COLO668 (cell line): Measurements from ENCODE around the gene MAPK1.
"Not testable (repeated sequence)": the region's sequence is repeated elsewhere in the genome, so short reads cannot be mapped to it uniquely, and the experiment has no call there.

Source experiments
- DNase-seq: peaks from one replicate; lab custom pipeline; 2025; ENCODE audit not compliant: unreplicated experiment; lab: John Stamatoyannopoulos, UW

MAPK1 gene

DNA sequence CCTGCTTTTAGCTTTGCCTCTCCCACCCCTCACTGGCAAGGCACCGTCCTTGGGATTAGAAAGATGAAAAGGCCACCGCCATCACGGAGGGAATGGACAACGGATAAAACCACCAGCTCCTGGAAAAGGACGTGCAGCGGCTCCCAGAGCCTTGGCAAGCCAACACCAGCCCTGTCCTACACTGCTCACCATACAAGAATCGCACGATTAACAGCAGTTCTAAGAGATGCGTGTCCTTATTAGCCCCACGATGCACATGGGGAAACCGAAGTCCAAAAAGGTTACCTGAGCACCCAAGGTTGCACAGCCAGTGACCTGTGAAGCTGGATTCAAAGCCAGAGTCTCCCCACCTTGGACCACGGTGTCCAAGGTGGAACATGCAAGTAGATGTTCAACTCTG is 139.2 kb downstream of the MAPK1 start:
- DNase-seq = no peak

DNA sequence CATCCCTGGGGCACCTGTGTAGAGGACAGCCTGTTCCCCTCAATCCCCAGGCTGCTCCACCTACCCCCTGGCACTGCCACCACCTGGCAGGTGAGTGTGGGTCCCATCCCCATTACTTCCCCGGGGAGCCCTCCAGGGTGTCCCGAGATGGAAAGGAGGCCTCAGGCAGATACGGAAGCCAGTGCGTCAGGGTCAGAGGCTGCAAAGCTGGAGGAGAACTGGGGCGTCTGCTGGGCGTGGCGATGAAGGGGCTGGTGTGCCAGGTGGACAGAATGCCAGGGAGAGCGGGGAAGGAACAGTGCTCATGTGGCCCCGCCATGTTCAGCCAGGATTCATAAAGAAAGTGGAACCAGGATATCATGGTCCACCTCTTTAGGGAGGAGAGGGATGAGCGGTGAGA is 139.7 kb downstream of the MAPK1 start:
- DNase-seq = no peak

DNA sequence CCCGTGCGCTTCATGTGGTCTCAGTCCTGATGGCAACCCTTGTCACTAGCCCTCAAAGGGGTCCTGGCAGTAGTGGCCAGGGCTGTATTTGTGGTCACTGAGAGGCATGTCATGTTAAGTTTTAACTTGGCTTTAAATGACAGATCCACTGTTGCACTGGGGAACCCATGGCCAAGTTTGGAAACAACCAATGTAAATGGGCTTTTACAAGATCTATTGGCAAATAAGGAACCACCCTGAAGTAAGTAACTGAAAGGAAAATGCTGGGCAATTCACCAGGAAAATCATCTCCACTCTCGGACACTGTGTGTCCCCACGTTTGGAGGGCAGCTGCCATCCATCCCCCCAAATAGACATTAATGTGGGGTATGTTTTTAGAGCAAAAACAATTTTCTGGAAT is 140.3 kb downstream of the MAPK1 start:
- DNase-seq = no peak

DNA sequence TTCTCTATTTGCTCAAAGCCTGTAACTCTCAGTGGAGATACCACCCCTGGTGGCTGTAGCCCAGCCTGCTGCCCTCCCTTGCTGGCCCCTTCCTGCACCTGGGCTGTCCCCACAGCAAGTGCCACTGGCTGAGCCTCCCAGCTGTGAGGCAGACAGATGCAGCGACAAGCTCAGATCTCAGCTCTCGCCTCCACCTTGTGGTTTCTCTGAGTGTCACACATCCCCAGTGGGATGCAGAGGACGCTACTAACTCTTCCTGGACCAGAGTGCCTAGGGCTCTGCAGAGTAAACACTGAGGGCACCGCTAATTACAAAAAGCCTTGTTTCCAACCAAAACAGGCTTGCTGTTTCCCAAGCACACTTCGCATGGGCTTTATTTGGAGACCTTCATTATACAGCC is 140.8 kb downstream of the MAPK1 start:
- DNase-seq = peak; percentile 64

DNA sequence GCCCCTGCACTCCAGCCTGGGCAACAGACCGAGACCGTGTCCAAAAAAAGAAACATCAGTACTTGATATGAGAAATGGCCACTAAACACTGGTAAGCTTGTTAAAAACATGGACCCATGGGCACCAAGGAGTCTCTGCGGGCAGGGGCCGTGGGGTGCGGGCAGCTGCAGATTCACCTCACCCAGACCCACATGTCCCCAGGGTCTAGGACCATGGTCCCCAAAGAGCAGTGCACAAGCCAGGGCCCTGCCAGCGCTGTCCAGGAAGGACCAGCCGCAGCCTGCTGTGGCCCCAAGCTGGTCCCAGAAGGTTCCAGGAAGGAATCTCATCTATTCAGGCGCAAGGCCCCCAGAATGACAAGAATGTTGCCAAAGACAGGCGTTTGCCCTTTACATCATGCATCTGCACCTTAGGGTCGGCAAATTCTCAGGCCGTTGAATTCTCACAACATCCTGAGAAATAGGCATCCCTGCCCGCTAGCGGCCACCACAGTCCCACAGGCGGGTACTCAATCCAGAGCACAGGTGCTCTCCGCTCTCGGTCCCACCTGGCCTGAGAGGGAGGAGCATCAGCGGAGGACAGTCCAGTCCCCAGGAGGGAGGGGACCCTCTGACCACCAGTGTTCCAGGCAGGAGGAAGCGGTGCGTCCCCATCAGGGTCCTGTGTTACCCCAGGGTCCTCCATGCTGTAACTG is 141.3 kb downstream of the MAPK1 start:
- DNase-seq = no peak

DNA sequence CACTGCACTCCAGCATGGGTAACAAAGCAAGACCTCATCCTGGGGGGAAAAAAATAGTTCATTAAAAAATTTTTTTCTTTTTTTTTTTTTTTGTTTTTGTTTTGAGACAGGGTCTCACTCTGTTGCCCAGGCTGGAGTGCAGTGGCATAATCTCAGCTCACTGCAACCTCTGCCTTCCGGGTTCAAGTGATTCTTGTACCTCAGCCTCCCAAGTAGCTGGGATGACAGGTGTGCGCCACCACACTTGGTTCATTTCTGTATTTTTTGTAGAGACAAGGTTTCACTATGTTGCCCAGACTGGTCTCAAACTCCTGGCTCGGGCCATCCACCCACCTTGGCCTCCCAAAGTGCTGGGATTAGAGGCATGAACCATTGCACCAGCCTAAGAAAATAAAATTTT is 142.9 kb downstream of the MAPK1 start:
- DNase-seq = not testable (repeated sequence)

DNA sequence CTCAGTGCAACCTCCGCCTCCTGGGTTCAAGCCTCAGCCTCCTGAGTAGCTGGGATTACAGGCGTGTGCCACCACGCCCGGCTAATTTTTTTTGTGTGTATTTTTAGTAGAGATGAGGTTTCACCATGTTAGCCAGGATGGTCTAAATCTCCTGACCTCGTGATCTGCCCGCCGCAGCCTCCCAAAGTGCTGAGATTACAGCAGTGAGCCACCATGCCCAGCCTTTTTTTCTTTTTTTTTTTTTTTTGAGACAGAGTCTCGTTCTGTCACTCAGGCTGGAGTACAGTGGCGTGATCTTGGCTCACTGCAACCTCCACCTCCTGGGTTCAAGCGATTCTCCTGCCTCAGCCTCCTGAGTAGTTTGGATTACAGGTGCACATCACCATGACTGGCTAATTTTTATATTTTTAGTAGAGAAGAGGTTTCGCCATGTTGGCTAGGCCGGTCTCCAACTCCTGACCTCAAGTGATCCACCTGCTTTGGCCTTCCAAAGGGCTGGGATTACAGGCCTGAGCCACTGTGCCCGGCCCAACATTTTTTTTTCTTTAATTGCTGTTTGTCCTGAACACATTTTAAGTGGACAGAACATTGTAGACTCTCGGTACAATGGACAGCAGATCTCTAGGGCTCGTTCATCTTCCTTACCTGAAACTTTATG is 146.1 kb downstream of the MAPK1 start:
- DNase-seq = not testable (repeated sequence)

DNA sequence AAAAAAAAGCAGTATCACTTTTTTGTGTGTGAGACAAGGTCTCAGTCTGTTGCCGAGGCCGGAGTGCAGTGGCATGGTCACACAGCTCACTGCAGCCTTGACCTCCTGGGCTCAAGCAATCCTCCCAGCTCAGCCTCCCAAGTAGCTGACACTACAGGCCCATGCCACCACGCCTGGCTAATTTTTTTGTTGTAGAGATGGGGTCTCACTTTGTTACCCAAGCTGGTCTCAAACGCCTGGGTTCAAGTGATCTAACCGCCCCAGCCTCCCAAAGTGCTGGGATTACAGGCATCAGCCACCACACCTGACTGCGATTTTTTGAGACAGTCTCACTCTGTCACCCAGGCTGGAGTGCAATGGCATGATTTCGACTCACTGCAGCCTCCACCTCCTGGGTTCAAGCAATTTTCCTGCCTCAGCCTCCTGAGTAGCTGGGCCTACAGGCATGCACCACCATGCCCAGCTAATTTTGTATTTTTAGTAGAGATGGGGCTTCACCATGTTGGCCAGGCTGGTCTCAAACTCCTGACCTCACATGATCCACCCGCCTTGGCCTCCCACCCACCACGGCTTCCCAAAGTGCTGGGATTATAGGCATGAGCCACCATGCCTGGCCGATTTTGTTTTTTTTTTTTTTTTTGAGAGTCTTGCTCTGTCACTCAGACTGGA is 147.1 kb downstream of the MAPK1 start:
- DNase-seq = not testable (repeated sequence)

DNA sequence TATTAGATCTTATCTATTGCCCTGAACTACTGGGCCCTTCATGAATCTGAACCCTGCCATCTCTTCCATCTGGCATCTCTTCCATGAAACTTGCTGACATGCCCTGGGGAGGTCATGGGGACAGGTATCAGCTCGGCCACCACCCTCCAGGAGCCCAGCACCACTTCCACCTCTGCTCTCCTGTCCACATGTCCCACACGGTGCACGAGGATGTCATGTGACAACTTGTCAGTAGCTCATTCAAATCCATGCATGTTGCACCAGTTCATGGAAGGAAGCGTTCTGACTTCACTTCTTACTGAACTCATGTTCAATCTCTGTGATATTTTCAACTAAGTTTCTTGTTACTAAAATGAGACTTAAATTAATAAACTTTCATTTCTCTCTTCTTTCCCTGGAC is 148.4 kb downstream of the MAPK1 start:
- no peak for DNase-seq

DNA sequence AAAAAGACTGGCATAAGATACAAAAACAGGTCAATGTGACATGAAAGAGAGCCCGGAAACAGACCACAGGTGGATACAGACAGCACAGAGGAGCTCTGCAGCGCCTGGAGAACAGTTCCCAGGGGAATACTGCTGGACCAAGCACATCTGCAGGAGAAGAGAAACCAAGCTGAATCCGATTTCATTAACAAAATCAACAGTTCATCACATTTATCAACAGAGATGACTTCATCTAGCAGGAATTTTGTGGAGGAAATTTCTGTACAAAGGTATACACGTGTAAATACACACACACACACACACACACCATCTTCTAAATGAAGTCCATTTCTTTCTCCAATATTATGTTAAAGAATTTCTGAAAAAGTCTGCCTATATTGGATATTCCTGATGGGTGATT is 148.9 kb downstream of the MAPK1 start:
- DNase-seq = no peak

DNA sequence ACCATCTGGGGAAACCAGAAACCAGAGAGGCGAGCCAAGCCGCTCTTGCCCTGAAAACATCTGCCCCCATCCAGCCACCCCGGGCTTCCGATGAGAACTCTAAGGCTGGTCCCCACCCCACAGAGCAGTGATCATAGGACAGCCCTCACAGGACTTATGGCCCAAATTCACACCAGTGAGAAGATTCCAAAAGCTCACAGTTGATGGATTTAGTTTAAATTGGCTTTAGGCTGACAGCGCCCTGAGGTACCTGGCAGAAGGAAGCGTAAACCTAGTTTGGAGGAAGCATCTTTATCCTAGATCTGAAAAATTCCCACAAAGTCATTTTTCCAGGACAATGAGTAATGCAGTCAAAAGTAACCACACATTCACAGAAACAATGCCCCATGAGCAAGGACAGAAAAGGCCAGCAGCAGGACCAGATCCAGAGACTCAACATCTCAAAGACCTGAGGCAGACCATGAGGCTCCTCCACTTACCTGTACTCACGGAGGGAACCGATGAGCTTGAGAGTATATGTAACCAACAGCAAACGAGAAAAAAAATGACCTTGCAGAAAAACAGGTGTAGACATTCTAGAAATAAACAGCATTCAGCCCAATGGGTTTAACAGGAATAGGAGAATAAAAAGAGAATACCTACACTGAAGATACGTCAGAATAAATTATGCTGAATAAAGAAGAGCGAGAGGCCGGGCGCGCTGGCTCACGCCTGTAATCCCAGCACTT is 150.9 kb downstream of the MAPK1 start:
- DNase-seq = not testable (repeated sequence)

DNA sequence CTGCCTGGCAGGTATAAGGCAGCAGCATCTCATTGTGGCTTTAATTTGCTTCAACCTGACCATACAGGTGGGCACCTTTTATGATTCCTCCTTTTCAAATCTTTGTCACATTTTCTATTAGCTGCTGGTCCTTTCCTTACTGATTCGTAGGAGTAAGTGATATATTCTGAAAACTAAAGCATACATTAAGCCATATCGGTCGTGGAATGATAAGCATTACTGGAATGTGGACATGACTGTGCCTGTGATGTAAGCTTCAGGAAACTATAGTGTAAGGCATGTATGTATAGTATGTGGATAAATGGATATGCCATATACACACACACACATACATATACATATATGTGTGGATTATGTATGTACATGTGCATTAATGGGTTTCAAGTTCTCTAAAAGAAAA is 152.7 kb downstream of the MAPK1 start:
- DNase-seq = no peak

DNA sequence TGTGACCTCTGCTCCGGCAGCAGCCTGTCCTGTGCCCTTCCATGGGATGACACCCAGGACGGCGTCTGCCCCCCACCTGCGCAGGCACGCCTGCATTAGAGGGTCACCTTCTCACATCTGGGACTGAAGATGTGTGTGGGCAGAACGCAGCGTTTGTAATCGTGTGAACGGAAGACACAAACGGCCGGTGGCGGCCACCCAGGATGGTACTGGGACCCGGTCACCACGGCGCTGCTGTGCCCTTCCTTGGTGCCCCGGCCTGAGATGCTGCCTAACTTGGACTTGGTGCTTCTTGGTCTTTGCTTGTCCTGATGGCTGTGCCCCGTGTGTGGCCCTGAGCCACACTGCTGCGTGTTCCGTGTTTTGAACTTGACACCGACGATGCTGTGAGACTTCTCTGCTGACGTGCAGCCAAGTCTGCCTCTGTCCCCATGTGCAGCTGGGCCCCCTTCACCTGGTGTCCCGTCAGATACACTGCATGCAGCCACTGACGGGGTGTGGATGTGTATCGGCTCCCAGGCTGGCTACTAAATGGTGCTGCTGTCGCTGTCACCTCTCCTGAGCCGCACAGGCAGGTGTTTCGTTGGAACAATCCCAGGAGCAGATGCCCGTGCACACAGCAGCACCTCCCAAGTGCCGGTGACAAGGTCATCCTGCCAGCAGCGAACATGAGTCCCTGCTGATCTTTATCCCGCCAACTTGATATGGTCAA is 153.2 kb downstream of the MAPK1 start:
- peak; percentile 31 for DNase-seq

DNA sequence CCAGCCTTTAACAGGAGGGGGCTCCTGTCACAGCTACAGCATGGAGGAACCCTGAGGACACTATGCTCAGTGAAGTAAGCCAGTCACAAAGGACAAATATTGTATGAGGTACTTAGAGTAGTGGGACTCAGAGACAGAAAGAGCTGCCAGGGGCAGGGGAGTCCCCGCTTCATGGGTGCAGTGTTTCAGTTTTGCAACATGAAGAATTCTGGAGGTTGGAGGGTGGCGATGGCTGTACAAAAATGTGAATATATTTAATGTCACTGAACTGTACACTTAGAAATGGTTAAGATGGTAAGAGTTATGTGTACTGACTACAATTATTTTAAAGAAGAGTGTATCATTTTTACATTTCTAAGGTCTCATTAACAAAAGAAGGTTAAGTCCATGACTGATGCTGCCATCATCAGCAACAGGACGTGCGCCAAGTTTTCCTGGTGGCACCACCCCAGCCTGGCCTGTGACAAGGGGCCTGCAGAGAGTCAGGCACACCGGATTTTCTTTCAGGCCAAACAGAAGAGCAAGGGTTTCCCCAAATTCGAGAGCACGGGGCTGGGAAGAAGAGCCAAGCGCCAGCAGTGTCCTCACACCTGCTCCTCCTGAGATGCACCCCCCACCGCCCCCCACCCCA is 153.9 kb downstream of the MAPK1 start:
- no peak for DNase-seq

DNA sequence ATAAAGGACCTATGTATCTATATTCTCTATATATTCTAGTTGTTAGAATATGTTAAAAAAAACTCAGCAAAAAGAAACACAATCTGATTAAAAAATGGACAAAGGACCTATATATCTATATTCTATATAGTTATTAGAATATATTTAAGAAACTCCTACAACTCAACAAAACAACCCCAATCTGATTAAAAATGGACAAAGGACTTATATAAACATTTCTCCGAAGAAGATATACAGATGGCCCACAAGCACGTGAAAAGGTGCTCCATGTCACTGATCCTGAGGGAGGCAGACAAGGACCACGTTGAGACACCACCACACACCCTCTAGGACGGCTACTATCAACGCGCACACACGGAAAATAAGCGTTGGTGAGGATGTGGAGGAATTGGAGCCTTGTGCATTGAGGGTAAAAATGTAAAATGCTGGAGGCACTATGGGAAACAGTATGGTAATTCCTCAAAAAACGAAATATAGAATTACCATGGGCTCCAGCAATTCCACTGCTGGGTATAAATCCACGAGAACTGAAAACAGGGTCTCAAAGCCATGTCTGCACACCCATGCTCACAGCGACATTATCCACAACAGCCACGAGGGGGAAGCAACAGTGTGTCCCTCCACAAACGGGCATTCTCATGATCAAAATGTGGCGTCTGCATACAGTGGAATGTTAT is 154.6 kb downstream of the MAPK1 start:
- DNase-seq = peak; percentile 52

DNA sequence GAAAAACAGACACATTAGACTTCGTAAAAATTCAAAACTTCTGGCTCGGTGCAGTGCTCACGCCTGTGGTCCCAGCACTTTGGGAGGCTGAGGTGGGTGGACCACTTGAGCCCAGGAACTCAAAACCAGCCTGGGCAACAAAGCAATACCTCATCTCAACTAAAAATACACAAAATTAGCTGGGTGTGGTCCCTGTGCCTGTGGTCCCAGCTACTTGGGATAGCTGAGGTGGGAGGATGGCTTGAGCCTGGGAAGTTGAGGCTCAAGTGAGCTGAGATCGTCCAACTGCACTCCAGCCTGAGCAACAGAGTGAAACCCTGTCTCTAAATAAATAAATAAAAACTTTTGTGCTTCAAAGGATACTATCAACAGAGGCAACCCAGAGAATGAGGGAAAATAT is 155.6 kb downstream of the MAPK1 start:
- no peak for DNase-seq

DNA sequence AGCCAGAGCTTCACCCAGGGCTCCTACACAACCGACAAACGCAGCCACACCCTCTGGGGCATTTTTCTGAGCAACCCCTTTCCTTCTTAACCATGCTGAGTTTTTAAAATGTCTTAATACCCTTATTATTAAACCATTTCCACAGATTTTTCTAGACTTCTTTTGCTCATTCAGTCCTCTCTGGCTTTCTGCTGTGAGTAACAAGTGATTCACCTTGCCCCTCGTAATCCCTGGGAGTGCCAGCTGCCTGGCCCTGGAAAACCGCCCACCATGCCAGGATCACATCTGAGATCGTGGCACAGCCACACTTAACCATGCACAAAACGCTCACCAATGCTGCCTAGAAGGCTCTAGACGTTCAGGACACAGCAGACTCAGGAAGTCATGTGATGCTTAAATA is 157.3 kb downstream of the MAPK1 start:
- DNase-seq = no peak

DNA sequence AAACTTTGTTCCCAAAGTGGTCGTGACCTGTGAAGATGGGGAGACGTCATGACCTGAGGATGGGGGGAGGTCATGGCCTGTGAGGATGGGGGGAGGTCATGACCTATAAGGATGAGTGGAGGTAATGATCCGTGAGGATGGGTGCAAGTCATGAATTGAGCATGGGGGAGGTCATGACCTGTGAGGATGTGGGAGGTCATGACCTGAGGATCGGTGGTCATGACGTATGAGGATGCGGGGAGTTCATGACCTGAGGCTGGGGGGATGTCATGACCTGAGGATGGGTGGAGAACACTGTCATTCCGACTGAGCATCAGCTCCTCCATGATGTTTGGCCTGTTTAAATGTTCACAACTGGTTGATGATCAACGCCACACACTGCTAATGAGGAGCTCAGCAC is 157.8 kb downstream of the MAPK1 start:
- no peak for DNase-seq

DNA sequence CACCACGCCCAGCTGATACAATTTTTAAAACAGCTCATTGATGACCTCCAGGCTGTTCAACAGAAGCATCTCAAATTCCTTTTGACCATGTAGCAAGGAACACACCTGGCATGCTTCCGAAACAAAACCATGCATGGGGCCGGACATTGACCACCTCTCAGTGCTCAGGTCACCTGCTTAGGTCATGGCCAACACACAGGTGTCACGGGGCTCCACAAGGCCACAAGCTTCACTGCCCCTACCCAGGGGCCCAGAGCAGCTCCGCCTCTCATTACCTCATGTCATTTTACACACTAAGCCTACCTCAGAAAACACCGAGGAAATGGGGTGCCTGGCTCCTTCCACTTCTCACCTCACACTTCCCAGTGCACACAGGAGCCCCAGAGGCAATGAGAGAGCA is 158.5 kb downstream of the MAPK1 start:
- DNase-seq = no peak

DNA sequence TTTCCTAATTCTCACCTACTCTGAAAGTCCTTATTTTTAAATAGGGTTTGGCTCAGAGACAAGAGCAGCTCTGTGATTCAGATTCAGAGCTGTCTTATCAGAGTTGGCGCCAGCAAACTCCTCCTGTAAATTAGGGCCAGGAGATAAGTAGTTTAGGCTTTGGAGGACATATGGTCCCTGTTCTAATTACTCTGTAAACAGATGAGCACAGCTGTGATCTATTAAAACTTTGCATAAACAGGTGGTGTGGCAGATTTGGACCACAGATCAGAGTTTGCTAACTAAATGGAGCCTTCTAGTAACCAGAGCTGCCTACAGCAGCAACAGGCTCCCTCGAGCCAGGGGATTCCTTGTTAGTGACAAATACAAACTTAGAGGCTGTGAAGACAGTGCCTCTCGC is 159.8 kb downstream of the MAPK1 start:
- DNase-seq = peak; percentile 34
